ENCODE results near the gene GPR146. TPM values are rescaled to one million over a fixed set of nuclear protein-coding genes. Genes with fewer than 3 reads are reported as not detected.

GPR146 gene
- total RNA-seq, 1 experiment from 2014 or later: 0.95 TPM

DNA sequence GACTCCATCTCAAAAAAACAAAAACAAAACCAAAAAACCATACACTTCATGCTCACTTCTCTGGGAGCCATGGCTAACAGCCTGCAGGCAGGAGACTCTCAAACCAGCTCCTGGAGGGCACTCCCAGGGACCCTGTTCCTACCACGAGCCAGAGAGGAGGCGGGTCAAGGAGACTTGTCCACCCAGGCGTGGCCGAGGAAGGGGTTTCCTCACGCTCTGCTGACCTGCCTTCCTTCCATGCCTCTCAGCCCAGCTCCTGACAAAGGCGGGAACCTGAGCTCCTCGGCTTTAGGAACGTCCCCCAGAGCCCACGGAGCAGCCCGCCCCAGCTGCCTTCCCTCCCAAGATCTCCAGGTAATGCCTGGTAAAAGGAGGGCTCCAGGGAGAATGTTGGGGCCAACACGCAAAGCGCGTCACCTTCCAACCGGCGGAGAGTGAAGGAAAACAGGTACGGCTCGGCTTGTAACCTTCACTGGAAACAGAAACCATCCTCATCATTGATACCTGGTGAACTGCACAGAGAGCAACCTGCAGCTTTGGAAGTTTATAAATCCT is 9.5 kb downstream of the GPR146 start:
- H3K27ac ChIP-seq (ENCODE audit: low read depth, low read length, poor library complexity, severe bottlenecking): peak overlapping the region; percentile 68
- TF ChIP-seq, protein P1, sequence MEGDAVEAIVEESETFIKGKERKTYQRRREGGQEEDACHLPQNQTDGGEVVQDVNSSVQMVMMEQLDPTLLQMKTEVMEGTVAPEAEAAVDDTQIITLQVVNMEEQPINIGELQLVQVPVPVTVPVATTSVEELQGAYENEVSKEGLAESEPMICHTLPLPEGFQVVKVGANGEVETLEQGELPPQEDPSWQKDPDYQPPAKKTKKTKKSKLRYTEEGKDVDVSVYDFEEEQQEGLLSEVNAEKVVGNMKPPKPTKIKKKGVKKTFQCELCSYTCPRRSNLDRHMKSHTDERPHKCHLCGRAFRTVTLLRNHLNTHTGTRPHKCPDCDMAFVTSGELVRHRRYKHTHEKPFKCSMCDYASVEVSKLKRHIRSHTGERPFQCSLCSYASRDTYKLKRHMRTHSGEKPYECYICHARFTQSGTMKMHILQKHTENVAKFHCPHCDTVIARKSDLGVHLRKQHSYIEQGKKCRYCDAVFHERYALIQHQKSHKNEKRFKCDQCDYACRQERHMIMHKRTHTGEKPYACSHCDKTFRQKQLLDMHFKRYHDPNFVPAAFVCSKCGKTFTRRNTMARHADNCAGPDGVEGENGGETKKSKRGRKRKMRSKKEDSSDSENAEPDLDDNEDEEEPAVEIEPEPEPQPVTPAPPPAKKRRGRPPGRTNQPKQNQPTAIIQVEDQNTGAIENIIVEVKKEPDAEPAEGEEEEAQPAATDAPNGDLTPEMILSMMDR (conservative IDR thresholded peaks at IDR 0.05; ENCODE audit: low read depth, low read length): no peak
- no peak for TF ChIP-seq EZH2 (IDR thresholded peaks at IDR 0.05; ENCODE audit: borderline replicate concordance, low read depth, low read length, poor library complexity, severe bottlenecking)
- no peak overlapping the region for H3K4me3 ChIP-seq (ENCODE audit: low read depth, low read length, poor library complexity, severe bottlenecking)
- intact Hi-C loops (cut with micrococcal nuclease; ENCODE audit: unreplicated experiment): no loop called here
- CTCF ChIA-PET: no interaction called here
- POLR2A ChIA-PET (ENCODE audit: low non-redundant PET): no interaction called here
- no peaks in the 10 kb centered on the region for H3K36me3 ChIP-seq (ENCODE audit: insufficient read depth, low read length, poor library complexity, severe bottlenecking)
- no peaks in the 10 kb centered on the region for H3K27me3 ChIP-seq (replicated peaks; ENCODE audit: insufficient read depth, low read depth, low read length, poor library complexity)
- H3K9me3 ChIP-seq (ENCODE audit: low read depth, low read length, poor library complexity, severe bottlenecking): no peaks in the 10 kb centered on the region
- BruUV-seq (replicated peaks): no TSS peak
- no peak for DNase-seq (ENCODE audit: low spot score)
- peaks cover 35% of the 10 kb centered on the region for H3K4me1 ChIP-seq (ENCODE audit: insufficient read depth, low read length, poor library complexity, severe bottlenecking)

DNA sequence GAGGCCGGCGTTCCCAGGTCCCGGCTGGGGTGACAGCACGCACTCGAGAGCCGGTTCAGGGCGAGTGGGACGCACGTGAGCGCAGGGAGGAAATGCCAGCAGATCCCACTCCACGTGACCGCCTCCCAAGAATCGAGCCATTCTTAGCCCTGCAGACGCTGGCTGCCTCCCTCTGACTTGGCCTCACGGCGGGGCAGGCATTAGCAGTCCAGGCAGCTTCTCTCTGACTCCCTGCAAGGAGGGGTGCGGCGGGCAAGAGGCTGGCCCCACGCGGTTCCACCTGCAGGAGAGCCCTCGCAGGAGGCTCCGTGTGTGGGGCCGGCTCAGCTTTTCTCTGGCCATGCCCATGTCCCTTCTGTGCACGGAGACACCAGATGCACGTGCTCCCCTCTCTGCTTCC is 10.1 kb downstream of the GPR146 start:
- POLR2A ChIA-PET (ENCODE audit: low non-redundant PET): no interaction called here

DNA sequence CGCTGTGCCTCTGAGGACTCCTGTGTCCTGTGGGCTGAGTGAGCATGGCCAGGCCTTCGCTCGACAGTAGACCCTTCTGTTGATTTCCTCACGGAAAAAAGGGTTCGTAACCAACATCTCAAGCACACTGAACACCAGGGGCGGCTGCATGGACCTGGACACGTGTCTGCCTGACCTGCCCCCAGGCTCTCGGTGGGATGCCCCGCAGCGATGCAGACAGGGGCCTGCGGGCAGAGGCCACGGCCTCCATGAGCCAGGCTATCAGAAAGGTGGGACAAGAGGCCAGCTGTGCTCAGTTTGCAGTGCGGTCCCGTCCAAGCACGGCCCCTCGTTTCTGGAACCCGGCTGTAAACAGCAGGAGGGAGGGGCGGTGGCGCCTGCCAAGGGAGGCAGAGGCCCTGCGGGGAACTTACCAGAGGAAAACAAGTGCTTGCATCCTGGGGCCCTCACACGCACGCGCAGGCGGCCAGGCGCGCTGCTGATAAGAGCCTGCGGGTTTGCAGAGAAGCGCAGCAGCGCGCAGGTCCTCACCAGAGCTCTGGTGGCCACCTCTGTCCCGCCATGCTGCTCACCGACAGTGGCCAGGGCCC is 10.6 kb downstream of the GPR146 start:
- BruUV-seq (replicated peaks): no TSS peak
- CTCF ChIA-PET: interaction anchor here (0.5 kb wide), 1 partner anchor 31 kb away, joined by 6 read pairs; no protein-coding TSS in a partner anchor
- DNase-seq (ENCODE audit: low spot score): peak; percentile 92
- Histone ChIP-seq H3K9me3 (ENCODE audit: low read depth, low read length, poor library complexity, severe bottlenecking) (no peaks in the 10 kb centered on the region), H3K4me3 (ENCODE audit: low read depth, low read length, poor library complexity, severe bottlenecking) (peak overlapping the region; percentile 32), H3K27me3 (replicated peaks; ENCODE audit: insufficient read depth, low read depth, low read length, poor library complexity) (no peaks in the 10 kb centered on the region), H3K4me1 (ENCODE audit: insufficient read depth, low read length, poor library complexity, severe bottlenecking) (peaks cover 41% of the 10 kb centered on the region), H3K27ac (ENCODE audit: low read depth, low read length, poor library complexity, severe bottlenecking) (peak overlapping the region; percentile 68), H3K36me3 (ENCODE audit: insufficient read depth, low read length, poor library complexity, severe bottlenecking) (no peaks in the 10 kb centered on the region)
- intact Hi-C loops (cut with micrococcal nuclease; ENCODE audit: unreplicated experiment): no loop called here
- no peak for TF ChIP-seq EZH2 (IDR thresholded peaks at IDR 0.05; ENCODE audit: borderline replicate concordance, low read depth, low read length, poor library complexity, severe bottlenecking)
- TF ChIP-seq, protein P1 (conservative IDR thresholded peaks at IDR 0.05; ENCODE audit: low read depth, low read length): no peak
- POLR2A ChIA-PET (ENCODE audit: low non-redundant PET): no interaction called here

More for the DNA sequence above, 10.1 kb downstream of the GPR146 start:
- TF ChIP-seq EZH2 (IDR thresholded peaks at IDR 0.05; ENCODE audit: borderline replicate concordance, low read depth, low read length, poor library complexity, severe bottlenecking): no peak
- TF ChIP-seq, protein P1 (conservative IDR thresholded peaks at IDR 0.05; ENCODE audit: low read depth, low read length): no peak
- DNase-seq (ENCODE audit: low spot score): no peak
- H3K4me3 ChIP-seq (ENCODE audit: low read depth, low read length, poor library complexity, severe bottlenecking): no peak overlapping the region
- no peaks in the 10 kb centered on the region for H3K9me3 ChIP-seq (ENCODE audit: low read depth, low read length, poor library complexity, severe bottlenecking)
- H3K27ac ChIP-seq (ENCODE audit: low read depth, low read length, poor library complexity, severe bottlenecking): peak overlapping the region; percentile 68
- no peaks in the 10 kb centered on the region for H3K27me3 ChIP-seq (replicated peaks; ENCODE audit: insufficient read depth, low read depth, low read length, poor library complexity)
- CTCF ChIA-PET: interaction anchor here (0.5 kb wide), 1 partner anchor 32 kb away, joined by 6 read pairs; no protein-coding TSS in a partner anchor
- peaks cover 40% of the 10 kb centered on the region for H3K4me1 ChIP-seq (ENCODE audit: insufficient read depth, low read length, poor library complexity, severe bottlenecking)
- no peaks in the 10 kb centered on the region for H3K36me3 ChIP-seq (ENCODE audit: insufficient read depth, low read length, poor library complexity, severe bottlenecking)
- BruUV-seq (replicated peaks): no TSS peak
- intact Hi-C loops (cut with micrococcal nuclease; ENCODE audit: unreplicated experiment): no loop called here

Data from A673 (cell line).